EH (cell line): ENCODE measurements around the gene SNCB.
A peak's percentile ranks its signal among the peaks of the same experiment; 100 is the strongest.

Experiments
- DNase-seq: peaks from one replicate; pipeline ENCODE4 v3.0.0-alpha.2; 2015; ENCODE audit warnings: low read depth

The SNCB gene

DNA sequence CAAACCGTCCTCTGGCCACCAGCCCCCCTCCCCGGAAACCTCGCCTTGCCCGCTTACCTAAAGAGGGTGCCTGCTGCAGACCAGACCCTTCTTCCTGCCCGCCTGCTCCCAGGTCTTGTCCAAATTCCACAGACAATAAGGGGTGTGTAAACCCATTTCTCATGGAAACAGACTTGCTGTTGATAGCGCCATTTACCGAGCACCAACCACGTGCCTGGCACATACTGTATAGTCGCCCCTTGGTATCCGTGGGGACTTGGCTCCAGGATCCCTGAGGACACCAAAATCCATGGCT, 56.1 kb downstream of the SNCB start:
- no peak for DNase-seq

DNA sequence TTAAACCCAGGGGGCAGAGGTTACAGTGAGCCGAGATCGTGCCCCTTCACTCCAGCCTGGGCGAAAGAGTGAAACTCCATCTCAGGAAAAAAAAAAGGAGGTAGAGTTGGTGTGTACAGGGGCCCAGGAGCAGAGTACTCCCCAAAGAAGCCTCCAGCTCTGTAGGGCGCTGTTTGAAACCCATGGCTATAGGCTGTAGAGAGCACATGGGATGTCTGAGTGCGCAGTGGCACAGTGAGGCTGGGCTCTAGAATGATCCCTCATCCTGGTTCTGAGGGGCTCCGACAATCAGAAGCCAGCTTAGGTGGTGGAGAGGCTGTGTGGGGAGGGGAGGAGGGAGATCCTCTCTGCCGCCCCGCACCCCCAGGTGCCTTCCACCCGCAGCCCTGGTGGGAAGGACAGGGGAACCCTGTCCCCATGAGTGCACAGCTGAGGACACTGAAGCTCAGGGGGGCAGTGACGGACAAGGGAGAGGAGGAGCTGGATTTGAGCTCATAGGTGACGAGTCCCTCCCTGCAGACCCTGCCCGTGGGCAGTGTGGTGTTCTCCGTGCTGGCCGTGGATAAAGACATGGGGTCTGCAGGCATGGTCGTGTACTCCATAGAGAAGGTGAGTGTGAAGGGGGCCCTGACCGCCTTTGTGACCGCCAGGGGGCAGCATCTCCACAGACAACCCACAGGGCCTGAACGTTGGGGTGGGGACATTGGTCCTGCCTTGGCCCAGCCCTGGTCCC, 56.6 kb downstream of the SNCB start:
- peak; percentile 57 for DNase-seq
